GOT3 (cell line): ENCODE measurements around the gene CLK3.
"Not testable (repeated sequence)": the region's sequence is repeated elsewhere in the genome, so short reads cannot be mapped to it uniquely, and the experiment has no call there.

Source experiments
- DNase-seq: peaks from one replicate; lab custom pipeline; 2025; ENCODE audit warnings: mixed read lengths; lab: John Stamatoyannopoulos, UW

Gene CLK3

DNA sequence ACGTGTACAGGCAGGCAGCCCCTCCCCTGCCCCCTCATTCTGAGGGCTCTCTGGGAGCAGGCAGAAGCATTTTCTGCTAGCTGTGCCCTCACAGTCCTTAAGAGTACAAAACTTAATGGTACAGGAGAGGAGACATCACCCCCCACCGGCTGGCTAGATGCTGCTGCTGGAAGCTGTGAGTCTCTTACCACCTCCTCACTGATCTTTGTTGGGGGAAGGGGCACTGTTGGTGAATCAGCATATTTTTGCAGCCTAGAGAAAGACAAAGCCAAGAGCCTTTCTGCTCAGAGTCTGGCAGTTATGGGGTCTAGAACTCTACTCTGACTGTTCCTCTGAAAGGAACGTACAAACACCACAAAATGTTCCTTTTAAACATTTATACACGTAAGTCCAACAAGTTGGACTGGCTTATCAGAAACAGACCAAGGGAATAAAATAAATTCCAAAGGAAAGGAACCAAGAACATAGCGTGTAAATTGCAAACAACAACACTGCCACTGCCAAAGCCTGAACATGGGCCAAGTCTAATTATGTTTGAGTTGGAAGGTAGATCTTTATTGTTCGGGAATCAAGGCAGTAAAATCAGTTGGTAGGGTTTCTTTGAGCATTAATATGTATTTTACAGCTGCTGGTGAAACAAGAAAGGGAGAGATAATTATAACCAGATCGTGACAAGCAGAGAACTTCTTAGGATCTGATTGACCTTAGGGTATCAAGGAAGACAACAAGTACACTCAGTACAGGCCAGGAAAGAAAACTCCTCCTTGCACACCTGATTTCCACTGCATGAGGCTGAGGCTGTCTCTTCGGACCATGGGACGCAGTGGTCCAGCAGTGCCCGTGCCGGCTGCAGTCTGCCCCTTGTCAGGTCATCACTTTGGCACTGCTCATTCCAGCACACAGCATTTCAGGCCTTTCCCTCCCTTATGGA is 27.4 kb downstream of the CLK3 start:
- DNase-seq: no peak

DNA sequence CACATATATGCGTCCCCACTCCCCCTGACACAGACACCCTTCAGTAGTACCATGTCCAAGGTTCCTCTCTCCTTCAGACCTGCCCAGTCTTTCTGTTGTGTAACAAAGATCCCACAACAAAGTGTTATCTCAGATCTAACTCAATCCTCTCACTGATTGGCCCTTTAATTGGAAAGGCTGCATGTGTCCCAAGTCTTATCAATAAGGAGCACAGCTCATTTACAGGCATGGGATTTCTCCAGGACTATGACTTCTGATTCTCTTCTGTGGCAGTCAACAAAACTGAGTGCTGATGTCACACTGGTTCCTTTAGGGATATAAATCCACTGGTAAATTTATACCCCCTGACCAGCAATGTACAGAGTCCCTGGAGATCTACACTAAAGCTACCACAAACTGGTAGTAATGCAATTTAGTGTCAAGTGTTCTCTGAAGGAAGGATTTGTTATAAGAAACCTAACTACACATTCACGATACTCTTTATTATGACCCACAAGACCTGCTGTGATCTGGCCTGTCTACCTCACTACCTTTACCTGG is 28.1 kb downstream of the CLK3 start:
- DNase-seq: no peak

DNA sequence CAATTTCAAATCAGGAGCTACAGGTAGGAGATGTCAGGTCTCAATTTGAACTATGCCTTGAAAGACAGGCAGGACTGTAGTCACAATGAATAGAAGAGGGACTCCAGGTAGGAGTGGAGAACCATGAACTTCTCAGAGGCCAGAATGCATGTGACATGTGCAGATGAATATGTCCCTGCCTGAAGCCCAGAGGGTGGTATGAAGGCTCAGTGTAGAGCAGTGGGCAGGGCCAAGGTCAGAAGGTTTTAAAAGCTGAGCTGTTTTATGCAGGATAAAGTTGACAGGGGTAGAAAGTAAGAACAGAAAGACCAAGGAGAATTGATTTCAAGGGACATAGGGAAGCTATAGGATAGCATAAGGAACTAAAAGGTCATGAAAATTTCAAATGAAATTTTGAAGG is 30.8 kb downstream of the CLK3 start:
- DNase-seq: no peak

DNA sequence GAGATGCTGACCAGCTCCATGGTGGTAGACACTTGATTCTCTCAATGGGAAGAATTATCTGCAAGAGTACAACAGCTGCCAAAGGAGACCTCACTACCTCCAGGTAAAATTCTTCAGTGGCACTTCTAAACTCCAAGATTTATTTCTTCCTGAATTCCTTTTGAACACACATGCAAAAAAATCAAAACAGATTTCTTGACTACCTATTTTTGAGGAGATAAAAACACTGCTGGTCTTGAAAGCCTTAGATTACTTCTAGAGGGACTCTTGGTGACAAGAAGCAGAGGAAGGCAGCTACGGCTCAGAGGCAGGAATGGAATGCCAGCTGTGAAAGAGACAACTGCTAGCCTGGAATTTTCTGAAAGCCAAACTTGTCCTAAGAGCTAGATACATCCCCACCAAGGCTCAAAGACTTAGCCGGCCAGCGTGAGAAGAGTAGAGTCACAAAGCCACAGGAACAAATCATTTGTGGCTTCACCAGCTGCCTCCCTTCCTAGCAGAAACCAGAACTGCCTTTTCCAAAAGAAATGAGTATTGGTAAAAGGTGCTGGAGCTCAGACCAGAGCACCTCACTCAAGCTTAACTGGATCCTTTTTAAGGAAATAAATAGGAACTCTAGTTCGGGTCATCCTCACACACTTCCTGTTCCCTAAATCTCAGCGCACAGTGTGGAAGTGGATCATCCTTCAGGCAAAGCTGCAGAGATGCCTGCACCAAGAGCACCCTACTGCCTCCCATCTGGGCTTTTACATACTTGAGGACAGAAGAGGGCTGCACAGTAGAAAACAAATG is 32.6 kb downstream of the CLK3 start:
- no peak for DNase-seq

GRCh38 chr15:74651242-74651741 is 35.7 kb downstream of the CLK3 start:
- DNase-seq: no peak

- no peak for DNase-seq
Measured at GRCh38 chr15:74653426-74654102, 37.9 kb downstream of the CLK3 start.

DNA sequence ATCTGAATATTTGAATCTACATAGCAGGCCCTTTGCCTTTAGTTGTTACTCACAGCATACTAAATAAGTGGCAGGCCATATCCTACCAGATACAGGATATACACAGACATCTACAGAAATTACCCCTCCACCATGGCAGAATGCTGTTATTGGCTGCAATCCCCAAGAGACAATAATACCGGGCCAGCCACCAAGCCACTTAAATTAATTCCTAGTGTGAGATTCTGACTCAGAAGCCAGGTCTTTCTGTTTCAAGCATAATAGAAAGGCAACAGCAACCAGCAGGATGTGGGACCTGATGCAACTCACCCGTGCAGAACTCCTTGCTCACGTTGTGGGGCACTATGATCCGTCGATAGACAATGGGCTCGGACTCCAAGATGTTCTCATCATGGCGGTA is 39.8 kb downstream of the CLK3 start:
- DNase-seq: no peak

DNA sequence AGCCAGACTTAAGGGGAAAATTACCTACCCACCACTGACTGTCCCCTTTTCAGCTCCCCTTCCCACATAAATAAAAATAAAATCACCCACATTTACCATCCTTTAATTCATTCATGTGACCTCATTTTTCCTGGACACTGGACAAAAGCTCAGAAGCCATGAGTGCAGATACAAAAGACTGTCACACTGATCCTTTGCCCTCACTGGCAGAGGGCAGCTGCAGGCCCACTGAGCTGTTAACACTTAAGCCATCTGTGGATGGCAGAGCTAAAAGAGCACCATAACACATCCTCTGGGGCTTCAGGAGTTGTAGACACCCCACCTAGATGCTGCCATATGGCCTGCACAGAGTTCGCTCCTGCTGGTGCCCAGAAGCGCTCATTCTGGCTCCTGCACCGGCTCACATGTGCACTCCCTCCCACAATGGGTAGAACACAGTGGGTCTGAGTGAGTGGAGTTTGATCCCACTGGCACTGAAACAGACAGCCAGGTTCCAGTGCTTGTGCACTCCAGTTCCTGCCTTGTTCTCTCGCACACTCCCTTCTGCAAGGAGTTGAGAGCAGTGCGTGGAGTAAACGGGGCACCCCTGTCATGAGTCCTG is 41.4 kb downstream of the CLK3 start:
- DNase-seq: no peak

GRCh38 chr15:74657846-74658245 is 42.2 kb downstream of the CLK3 start:
- DNase-seq: no peak

DNA sequence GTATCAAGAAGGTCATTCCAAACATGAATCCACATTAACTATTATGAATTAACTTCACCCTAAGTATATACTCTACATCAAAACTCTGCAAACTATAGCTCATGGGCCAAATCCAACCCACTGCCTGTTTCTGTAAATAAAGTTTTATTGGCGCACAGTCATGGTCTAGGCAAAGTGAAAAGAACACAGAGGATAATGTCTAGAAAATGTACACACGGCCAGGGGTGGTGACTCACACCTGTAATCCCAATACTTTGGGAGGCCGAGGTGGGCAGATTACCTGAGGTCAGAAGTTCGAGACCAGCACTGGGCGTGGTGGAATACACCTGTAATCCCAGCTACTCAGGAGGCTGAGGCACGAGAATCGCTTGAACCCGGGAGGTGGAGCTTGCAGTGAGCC is 45.6 kb downstream of the CLK3 start:
- DNase-seq: not testable (repeated sequence)

- DNase-seq: no peak
Measured at GRCh38 chr15:74662064-74662860, 46.6 kb downstream of the CLK3 start.

DNA sequence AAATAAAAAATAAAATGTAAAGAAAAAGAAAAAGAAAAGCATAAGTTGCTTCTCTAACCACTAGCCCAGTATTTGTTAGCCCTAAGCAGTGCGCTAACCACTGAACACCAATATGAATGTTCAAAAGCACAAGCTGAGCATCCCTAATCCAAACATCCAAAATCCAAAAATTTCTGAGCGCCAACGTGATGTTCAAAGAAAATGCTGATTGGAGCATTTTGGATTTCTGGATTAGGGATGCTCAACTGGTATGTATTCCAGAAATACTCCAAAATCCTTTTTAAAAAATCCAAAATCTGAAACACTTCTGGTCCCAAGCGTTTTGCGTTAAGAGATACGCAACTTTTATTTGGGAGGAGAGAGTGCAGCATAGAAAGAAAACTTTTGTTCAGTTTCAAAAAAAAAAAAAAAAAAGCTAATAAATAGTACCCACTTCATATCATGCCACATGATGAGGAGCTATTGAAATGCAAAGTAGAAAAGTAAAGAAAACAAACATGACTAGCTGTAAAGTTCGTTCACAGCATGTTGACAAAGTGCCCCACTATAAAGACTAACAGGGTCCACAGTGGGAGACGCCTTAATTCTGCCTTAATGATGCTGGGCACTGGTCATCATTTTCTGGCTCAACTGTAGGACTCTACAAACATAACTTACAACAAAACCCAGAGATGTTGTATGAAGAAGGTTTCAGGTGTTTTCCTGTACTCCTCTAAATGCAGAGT is 47.8 kb downstream of the CLK3 start:
- no peak for DNase-seq

DNA sequence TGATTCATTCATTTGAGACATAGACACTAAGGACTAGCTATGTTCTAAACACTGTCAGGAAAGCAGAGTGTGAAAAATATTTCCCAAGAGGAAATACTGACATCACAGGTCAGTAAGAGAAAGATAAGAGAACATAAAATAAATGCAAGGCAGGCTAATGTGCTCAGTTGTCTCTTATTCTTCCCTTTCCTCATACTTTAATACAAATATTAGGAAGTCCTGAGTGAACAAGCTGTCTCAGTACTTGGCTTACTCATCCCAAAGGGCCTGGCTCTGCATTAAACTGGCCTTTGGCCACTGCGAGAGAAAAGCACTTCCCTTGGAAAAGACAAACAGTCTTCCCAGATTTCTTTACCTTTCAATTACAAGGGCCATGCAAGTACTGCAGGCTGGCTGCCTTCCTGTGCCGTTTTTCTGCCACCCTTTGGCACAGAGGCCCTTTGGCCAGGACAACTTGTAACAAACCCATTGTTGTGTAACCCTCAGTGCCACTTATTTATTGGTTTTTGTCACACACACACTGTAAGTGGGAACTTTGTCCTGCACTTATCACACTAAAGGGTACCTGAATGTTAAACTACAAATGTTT is 48.5 kb downstream of the CLK3 start:
- no peak for DNase-seq

GRCh38 chr15:74664670-74665069 is 49.0 kb downstream of the CLK3 start:
- no peak for DNase-seq

DNA sequence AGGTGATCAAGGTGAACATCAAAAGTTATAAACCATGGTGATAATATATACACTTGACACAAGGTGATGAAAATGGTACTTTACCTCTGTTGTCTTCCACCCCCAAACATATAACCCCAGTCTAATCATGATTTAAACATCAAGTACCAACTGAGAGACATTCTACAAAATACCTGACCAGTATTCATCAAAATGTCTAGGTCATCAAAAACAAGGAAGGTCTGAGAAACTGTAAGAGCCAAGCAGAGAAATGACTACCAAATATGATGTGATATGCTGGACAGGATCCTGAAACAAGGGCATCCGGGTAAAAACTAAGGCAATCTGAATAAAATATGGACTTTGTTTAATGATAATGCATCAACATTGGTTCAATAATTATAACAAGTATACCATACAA is 52.3 kb downstream of the CLK3 start:
- DNase-seq: no peak

DNA sequence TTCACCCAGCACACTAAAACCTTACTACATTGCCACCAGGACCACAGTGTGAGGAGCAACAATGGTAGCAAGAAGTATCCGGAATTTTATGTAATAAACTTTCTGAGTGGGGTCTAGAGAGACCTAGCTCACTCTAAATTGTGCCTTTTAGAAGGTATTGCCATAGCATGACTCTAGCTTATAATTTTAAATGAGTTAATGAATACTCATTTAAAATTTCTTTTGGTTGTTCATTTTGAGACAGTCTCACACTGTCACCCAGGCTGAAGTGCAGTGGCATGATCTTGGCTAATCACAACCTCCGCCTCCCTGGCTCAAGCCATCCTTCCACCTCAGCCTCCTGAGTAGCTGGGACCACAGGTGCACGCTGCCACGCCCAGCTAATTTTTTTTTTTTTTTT is 54.0 kb downstream of the CLK3 start:
- DNase-seq: no peak

DNA sequence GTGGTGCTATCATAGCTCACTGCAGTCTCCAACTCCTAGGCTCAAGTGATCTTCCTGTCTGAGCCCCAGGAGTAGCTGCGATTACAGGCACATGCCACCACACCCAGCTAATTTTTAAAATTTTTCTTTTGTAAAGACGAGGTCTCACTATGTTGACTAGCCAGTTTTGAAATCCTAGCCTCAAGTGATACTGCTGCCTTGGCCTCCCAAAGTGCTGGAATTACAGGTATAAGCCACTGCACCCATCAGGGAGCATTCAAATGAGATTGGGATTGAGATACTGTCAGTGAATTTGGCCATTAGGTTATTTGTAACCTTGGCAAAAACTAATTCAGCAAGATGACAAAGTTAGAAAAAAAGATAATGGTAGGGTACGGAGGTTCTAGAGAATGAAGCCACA is 58.5 kb downstream of the CLK3 start:
- DNase-seq: no peak

DNA sequence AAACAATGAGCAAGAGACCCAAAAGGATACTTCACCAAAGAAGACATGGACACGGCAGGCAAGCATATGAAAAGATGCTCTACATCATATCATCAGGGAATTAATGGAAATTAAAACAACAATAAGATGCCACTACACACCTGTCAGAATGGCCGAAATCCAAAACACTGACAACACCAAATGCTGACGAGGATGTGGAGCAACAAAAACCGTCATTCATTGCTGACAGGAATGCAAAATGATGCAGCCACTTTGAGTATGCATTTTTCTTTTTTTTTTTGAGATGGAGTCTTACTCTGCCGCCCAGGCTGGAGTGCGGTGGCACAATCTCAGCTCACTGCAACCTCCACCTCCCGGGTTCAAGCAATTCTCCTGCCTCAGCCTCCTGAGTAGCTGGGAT is 61.2 kb downstream of the CLK3 start:
- no peak for DNase-seq
